GM10248 (cell line): ENCODE data around the gene KCNT1.

Experiments
- CTCF ChIA-PET: fragments of 300-600 bp; sonication (Branson Sonifier 250); formaldehyde crosslinking; extraction: SDS; loops from one replicate; lab custom pipeline; 2021; ENCODE audit warnings: antibody characterized with exemption; lab: Yijun Ruan, JAX
- POLR2A ChIA-PET: fragments of 350-650 bp; sonication (Branson Sonifier 250); formaldehyde crosslinking; extraction: SDS; loops from one replicate; lab custom pipeline; 2020; ENCODE audit warnings: antibody characterized with exemption; lab: Yijun Ruan, JAX
- DNase-seq: peaks from one replicate; pipeline ENCODE4 v3.0.0; 2012; ENCODE audit errors: extremely low spot score
- TF ChIP-seq, protein P1 (sequence below): IDR thresholded peaks from 2 replicates; pipeline ENCODE4 v1.5.1; 2012; ENCODE audit warnings: mild to moderate bottlenecking, low read depth; ENCODE audit errors: extremely low read depth, missing control alignments, control extremely low read depth

Gene KCNT1

DNA sequence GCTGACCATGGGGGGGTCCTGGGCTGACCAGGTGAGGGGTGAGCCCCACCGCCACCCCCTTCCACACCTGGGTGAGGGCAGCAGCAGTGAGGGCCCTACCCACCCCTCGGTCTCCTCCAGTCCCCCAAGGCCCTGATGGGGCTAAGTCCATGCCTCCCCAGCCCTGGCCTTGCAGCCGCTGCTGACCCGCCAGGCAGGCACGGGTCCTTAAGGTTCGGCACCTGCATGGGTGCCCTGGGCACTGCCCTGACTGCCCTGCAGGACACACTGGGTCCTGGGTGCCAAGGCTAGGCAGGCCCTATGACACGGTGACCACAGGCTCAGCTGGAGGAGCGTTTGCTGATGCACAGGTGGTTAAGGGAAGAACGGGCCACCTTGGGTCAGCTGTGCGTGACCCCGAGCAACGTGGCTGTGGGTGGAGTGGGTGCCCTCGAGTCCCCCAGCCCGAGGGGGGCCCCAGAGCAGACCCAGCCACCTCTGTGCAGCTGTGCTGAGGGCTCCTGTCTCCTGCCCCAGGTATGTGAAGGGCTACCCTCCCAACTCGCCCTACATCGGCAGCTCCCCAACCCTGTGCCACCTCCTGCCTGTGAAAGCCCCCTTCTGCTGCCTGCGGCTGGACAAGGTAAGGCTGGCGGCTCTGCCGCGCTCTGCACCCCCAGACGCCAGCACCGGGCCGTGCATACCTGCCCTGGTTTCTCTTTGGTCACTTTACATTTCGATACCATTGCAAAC, 73.0 kb downstream of the KCNT1 start:
- DNase-seq = no peak
- POLR2A ChIA-PET = no interaction called here
- TF ChIP-seq, protein P1, sequence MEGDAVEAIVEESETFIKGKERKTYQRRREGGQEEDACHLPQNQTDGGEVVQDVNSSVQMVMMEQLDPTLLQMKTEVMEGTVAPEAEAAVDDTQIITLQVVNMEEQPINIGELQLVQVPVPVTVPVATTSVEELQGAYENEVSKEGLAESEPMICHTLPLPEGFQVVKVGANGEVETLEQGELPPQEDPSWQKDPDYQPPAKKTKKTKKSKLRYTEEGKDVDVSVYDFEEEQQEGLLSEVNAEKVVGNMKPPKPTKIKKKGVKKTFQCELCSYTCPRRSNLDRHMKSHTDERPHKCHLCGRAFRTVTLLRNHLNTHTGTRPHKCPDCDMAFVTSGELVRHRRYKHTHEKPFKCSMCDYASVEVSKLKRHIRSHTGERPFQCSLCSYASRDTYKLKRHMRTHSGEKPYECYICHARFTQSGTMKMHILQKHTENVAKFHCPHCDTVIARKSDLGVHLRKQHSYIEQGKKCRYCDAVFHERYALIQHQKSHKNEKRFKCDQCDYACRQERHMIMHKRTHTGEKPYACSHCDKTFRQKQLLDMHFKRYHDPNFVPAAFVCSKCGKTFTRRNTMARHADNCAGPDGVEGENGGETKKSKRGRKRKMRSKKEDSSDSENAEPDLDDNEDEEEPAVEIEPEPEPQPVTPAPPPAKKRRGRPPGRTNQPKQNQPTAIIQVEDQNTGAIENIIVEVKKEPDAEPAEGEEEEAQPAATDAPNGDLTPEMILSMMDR = no peak
- CTCF ChIA-PET = no interaction called here

GRCh38 chr9:135775911-135776310, 73.9 kb downstream of the KCNT1 start:
- DNase-seq = no peak
- TF ChIP-seq, protein P1 = no peak
- CTCF ChIA-PET = no interaction called here
- POLR2A ChIA-PET = no interaction called here

GRCh38 chr9:135776893-135777622, 75.1 kb downstream of the KCNT1 start:
- ChIA-PET CTCF (interaction anchor here (0.8 kb wide), 1 partner anchor 191 kb away, joined by 3 read pairs; no protein-coding TSS in a partner anchor), POLR2A (no interaction called here)
- DNase-seq = no peak
- TF ChIP-seq, protein P1 = no peak

DNA sequence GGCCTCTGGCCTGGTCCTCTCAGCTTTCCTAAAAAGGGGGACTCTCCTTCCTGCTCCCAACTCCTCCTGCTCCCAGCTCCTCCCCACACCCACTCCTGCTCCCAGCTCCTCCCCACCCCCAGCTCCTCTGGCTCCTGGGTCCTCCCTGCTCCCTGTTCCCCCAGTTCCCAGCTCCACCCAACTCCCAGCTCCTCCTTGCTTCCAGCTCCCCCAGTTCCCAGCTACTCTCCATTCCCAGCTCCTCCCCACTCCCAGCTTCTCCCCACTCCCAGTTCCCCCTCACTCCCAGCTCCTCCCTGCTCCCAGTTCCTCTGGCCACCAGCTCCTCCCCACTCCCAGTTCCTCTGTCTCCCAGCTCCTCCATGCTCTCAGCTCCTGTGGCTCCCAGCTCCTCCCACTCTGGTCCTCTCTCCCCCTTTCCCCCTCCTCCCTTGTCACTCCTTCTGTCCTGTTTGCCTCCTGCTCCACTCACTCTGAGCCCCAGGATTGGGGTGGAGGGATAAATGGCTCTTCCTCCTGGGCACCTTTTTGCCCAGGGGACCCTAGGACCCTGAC, 75.7 kb downstream of the KCNT1 start:
- TF ChIP-seq, protein P1 = no peak
- ChIA-PET POLR2A (no interaction called here), CTCF (interaction anchor here (0.8 kb wide), 1 partner anchor 190 kb away, joined by 3 read pairs; no protein-coding TSS in a partner anchor)
- no peak for DNase-seq

DNA sequence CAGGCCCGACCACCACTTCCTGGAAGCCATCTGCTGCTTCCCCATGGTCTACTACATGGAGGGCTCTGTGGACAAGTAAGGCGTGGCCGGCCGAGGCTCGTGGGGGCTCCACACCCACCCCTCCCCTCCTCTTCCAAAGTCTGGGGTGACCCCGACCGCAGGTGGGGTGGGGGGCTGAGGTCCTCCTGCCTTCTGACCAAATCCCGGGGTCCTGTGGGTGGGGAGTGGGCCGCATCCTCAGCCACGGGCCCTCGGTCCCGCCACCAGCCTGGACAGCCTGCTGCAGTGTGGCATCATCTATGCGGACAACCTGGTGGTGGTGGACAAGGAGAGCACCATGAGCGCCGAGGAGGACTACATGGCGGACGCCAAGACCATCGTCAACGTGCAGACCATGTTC, 76.4 kb downstream of the KCNT1 start:
- TF ChIP-seq, protein P1 = no peak
- DNase-seq = no peak
- CTCF ChIA-PET = no interaction called here
- POLR2A ChIA-PET = no interaction called here

DNA sequence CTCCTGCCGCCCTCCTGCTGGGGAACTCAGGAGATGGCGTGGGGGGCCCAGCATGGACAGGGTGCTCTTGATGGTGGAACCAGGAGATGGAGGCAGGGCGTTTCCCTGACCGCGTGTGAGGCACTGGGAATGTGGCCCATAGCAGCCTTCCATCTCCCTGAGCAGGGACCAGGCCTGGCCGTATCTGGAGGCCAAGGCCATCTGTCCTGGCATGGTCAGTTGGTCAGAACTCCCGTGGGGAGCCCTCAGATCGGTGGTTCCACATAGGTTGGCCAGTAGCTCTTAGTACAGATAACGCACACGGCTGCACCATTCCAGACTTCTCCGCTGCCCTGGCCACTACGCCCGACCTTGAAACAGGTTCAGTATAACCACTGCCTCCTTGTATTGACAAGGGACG, 77.6 kb downstream of the KCNT1 start:
- ChIA-PET POLR2A (no interaction called here), CTCF (no interaction called here)
- DNase-seq = no peak
- TF ChIP-seq, protein P1 = no peak
